Measurements from ENCODE around the gene C16orf86.

- TF ChIP-seq CTCF (IDR thresholded peaks at IDR 0.05) (no peak), EP300 (IDR thresholded peaks at IDR 0.05) (no peak)
Observed at GRCh38 chr16:67661886-67662652, 4.5 kb upstream of the C16orf86 start.
